ENCODE results near the gene WDR4. TPM values are rescaled to one million over a fixed set of nuclear protein-coding genes. Genes with fewer than 3 reads are reported as not detected.

WDR4 gene
- total RNA-seq, 3 donors from 2014 or later = 6.2 to 16.4 (median 12.7) TPM

GRCh38 chr21:42863504-42863870, 15.9 kb downstream of the WDR4 start:
- no peaks in the 10 kb centered on the region for H3K36me3 ChIP-seq

GRCh38 chr21:42862774-42863503, 16.4 kb downstream of the WDR4 start:
- Histone ChIP-seq H3K27me3 (no peaks in the 10 kb centered on the region), H3K4me1 (no peaks in the 10 kb centered on the region), H3K27ac (no peak overlapping the region), H3K36me3 (no peaks in the 10 kb centered on the region), H3K9me3 (no peaks in the 10 kb centered on the region), H3K4me3 (no peak overlapping the region)
- DNase-seq (ENCODE audit: low spot score in 2 of 2) = no peak
- TF ChIP-seq POLR2A (IDR thresholded peaks at IDR 0.05) (no peak), POLR2AphosphoS5 (IDR thresholded peaks at IDR 0.05) (no peak), CTCF (IDR thresholded peaks at IDR 0.05) (no peak)
- intact Hi-C loops (cut with DNase I; ENCODE audit: low total_unique reads) = no loop called here

More at GRCh38 chr21:42863504-42863870, 15.9 kb downstream of the WDR4 start:
- H3K27ac ChIP-seq = no peak overlapping the region
- DNase-seq (ENCODE audit: low spot score in 2 of 2) = no peak
- no peaks in the 10 kb centered on the region for H3K27me3 ChIP-seq
- H3K4me1 ChIP-seq = no peaks in the 10 kb centered on the region
- TF ChIP-seq CTCF (IDR thresholded peaks at IDR 0.05) = no peak
- TF ChIP-seq POLR2A (IDR thresholded peaks at IDR 0.05) = no peak
- TF ChIP-seq POLR2AphosphoS5 (IDR thresholded peaks at IDR 0.05) = no peak
- no peak overlapping the region for H3K4me3 ChIP-seq
- H3K9me3 ChIP-seq = no peaks in the 10 kb centered on the region
- intact Hi-C loops (cut with DNase I; ENCODE audit: low total_unique reads) = no loop called here

- H3K9me3 ChIP-seq = no peaks in the 10 kb centered on the region
- intact Hi-C loops (cut with DNase I; ENCODE audit: low total_unique reads) = no loop called here
- no peaks in the 10 kb centered on the region for H3K27me3 ChIP-seq
- TF ChIP-seq POLR2A (IDR thresholded peaks at IDR 0.05) (no peak), CTCF (IDR thresholded peaks at IDR 0.05) (no peak), POLR2AphosphoS5 (IDR thresholded peaks at IDR 0.05) (no peak)
- DNase-seq (ENCODE audit: low spot score in 2 of 2) = no peak
- H3K27ac ChIP-seq = no peak overlapping the region
- no peaks in the 10 kb centered on the region for H3K4me1 ChIP-seq
- H3K4me3 ChIP-seq = no peak overlapping the region
- H3K36me3 ChIP-seq = no peaks in the 10 kb centered on the region
These were observed 17.4 kb downstream of the WDR4 start for GRCh38 chr21:42861848-42862400.

GRCh38 chr21:42861311-42861847, 18.0 kb downstream of the WDR4 start:
- H3K9me3 ChIP-seq = no peaks in the 10 kb centered on the region
- no peak overlapping the region for H3K27ac ChIP-seq
- no peak overlapping the region for H3K4me3 ChIP-seq
- DNase-seq (ENCODE audit: low spot score in 2 of 2) = no peak
- TF ChIP-seq CTCF (IDR thresholded peaks at IDR 0.05) (no peak), POLR2A (IDR thresholded peaks at IDR 0.05) (no peak), POLR2AphosphoS5 (IDR thresholded peaks at IDR 0.05) (no peak)
- intact Hi-C loops (cut with DNase I; ENCODE audit: low total_unique reads) = no loop called here
- H3K4me1 ChIP-seq = no peaks in the 10 kb centered on the region
- no peaks in the 10 kb centered on the region for H3K36me3 ChIP-seq
- H3K27me3 ChIP-seq = no peaks in the 10 kb centered on the region

- Histone ChIP-seq H3K36me3 (no peaks in the 10 kb centered on the region), H3K27ac (no peak overlapping the region), H3K4me3 (no peak overlapping the region), H3K9me3 (no peaks in the 10 kb centered on the region), H3K4me1 (no peaks in the 10 kb centered on the region), H3K27me3 (no peaks in the 10 kb centered on the region)
- intact Hi-C loops (cut with DNase I; ENCODE audit: low total_unique reads) = no loop called here
- no peak for TF ChIP-seq CTCF (IDR thresholded peaks at IDR 0.05)
- TF ChIP-seq POLR2AphosphoS5 (IDR thresholded peaks at IDR 0.05) = no peak
- TF ChIP-seq POLR2A (IDR thresholded peaks at IDR 0.05) = no peak
- no peak for DNase-seq (ENCODE audit: low spot score in 2 of 2)
These were observed 19.0 kb downstream of the WDR4 start for GRCh38 chr21:42860345-42860744.
